ENCODE data around the gene PDE8A. TPM values are rescaled to one million over a fixed set of nuclear protein-coding genes. Genes with fewer than 3 reads are reported as not detected.

The PDE8A gene
- total RNA-seq, 1 donor from 2014 or later = 12.5 TPM

DNA sequence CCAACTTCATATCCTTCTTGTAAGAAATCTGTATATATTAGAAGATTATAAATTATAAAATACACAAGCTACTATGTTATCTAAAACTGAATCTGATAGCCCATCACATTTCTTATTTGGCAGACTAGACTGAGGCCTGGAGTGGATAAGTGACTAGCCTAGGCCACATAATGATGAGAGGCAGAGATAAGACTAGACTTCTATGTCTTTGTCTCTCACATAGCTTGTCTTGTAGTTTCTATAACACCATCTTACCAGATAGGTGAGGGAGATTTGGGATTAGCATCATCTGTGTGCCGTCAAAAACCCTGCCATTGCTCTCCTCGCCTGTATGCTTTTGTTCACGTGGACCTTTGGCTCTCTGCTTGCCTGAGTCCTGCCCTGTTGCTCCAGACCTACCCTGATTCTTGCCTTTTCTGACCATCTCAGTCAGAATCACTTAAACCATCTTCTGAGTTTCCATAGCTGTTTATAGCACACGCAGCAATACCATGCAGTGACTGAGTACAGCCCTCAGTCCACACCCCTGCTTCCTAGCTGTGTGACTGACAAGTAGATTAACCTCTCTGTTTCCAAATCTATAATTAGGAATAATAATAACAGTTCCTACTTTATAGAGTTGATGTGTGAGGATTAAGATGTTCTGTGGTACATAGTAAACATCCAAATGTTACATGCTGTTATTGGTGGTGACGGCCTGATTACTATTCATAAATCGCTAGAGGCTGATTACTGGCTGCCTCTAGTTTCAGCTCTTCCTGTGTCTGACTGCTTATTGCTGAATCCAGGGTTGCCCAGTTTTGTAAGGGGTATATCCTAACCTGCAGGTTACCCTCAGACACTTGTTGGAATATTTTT lies 49.7 kb downstream of the PDE8A start:
- intact Hi-C loops (cut with micrococcal nuclease) = no loop called here

DNA sequence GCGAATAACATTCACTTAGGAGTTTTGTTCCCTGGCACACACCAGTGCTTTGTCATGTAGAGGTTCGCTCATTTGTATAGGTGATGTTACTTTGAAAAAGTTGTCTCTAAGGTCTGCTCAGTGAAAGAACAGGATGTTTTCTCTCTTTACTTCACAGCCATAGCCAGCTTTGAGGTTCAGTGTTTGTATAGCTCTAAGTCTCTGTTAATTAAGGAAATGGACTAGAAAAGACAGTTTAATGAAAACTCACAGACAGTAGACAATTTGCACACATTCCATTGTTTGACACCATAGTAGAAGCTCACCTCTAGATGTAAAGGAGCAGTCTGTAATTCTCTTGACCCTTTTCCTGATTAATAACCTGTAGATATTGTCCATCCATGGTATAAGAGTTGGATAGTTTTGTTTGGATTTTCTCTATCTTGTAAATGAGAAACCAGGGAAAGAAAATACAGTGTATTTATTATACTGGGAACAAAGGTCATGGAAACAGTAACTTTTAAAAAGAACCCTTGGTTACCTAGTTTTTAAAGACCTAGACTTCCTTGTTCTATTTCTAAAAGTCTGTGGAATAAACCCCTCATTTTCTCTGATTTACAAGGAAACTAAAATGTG lies 50.4 kb downstream of the PDE8A start:
- intact Hi-C loops (cut with micrococcal nuclease) = no loop called here

DNA sequence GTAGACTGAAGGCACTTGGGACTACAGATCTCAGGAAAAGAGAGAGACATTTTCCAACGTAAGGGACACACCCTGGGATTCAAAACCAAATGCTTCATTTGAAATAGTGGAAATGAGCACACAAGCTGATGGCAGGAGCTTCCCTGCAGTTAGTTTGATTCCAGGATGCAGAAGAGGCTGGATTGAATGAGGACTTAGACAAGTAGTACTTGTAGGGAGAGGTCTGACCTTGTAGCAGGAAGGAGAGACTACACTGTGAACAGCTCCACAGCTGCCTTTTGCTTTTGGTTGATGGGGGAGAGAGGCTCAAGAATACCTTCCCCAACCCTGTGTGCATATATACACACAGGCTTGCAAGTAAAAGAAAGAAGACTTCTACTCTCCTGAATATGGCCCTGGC lies 51.5 kb downstream of the PDE8A start:
- intact Hi-C loops (cut with micrococcal nuclease) = no loop called here

DNA sequence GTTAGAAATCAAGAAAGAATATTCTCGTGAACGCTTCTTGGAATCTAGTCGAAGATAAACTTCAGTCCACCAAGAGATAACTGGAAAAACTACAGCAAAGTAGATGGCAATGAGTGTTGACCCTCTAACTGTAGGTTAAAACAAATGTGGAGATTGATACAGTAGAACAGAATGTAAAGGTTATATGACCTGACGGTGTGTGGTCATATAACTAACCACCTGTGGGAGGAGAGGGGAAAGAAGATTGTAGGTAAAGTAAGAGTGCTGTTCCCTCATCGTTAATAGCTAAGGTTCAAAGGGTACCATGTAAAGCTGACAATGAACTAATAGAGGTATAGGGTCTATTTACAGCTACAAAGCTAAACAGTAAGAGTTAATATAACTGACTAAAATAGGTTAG lies 52.6 kb downstream of the PDE8A start:
- intact Hi-C loops (cut with micrococcal nuclease) = no loop called here

DNA sequence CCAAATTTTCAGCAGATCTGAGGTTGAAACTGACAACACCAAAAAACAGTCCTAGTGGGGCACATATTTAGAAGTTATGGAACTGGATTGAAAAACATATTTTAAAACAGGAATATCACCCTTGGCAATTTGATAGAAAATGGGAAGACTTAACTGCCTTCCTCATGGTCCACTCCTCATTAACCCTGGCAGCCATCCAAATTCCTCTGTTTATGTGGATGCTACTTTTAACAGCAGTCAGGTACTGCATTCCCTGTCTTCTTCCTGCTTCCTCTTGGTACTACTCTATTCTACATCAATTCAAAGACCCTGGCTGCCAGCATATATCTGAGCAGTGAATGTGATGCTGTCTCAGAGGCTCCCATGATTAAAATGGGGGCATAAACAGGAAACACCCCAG lies 54.3 kb downstream of the PDE8A start:
- intact Hi-C loops (cut with micrococcal nuclease) = no loop called here

DNA sequence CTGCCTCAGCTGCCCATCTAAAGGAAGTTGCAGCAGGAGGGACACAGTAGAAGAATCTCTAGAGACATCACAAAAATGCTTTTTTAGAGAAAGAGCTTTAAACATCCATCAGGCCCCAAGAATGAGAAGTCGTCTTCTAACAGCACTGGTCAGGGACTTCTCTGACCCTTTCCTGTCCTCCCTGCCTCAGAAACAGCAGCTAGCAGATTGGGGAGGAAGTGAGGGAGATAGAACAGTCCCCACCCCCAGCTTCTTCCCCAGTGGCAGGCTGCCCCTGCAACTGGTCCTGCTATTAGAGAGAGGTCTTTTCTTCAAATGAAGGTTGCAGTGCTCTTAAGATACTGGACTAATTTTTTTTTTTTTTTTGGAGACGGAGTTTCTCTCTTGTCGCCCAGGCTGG lies 55.1 kb downstream of the PDE8A start:
- intact Hi-C loops (cut with micrococcal nuclease) = no loop called here

DNA sequence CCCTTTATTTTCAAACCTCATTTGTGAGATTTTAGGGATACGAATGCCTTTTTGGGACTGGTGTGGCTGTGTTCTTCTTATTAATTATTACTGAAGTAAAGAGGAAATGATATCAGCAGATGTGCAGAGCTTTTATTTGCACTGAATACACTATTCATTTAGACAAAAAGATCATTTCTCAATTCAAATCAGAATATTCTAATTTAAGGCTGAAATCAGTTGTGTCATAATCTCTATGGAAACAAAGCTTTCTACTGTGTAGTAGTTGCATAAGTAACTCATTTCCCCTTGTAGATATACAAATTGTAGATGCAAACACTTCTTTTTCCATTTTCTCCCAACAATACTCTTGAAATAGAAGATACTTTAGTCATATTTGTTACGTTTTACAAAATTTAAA lies 56.0 kb downstream of the PDE8A start:
- intact Hi-C loops (cut with micrococcal nuclease) = no loop called here

DNA sequence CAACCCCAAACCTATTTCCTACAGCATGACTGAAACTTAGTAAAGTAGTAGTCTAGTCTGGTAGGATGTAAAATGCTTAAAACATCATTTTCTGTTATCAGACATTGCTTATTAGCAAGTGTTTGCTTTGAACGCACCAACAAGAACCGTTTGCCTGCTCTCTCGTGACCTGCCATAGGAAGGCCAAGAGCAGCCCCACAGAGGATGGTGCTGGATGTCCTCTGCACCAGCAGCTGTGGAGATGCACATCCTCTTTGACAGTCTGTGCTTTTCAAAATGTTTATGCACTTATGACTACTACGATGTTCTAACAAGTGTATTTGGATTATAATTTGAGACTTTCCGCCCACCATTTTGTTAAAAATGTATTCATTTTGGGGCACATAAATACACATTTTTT lies 59.6 kb downstream of the PDE8A start:
- intact Hi-C loops (cut with micrococcal nuclease) = loop anchor here (5.0 kb wide), 1 partner anchor 454 kb away; no protein-coding TSS in a partner anchor

- intact Hi-C loops (cut with micrococcal nuclease) = loop anchor here (5.0 kb wide), 1 partner anchor 457 kb away; no protein-coding TSS in a partner anchor
Observed at GRCh38 chr15:85044251-85044853, 62.7 kb downstream of the PDE8A start.

GRCh38 chr15:85044894-85045293 lies 63.2 kb downstream of the PDE8A start:
- intact Hi-C loops (cut with micrococcal nuclease) = loop anchor here (5.0 kb wide), 1 partner anchor 458 kb away; no protein-coding TSS in a partner anchor

DNA sequence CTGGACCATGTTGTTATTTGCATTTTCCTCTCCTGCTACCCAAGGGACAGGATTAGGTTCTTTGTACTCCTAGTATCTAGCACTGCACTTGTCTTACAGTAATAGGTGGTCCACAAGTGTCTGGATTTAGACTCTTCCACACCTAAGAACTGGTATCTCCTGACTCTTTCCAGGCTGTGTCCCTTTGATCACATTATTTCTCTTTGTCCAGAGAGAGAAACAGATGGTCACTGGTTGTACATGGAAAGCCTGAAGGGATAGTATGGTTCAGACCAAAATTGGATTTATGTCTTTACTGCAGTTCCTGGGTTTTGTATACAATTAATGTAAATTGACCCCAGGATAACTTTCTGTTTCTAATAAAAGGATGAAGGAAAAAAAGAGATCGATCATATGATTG lies 64.0 kb downstream of the PDE8A start:
- intact Hi-C loops (cut with micrococcal nuclease) = no loop called here

- intact Hi-C loops (cut with micrococcal nuclease) = no loop called here
Observed at GRCh38 chr15:85047271-85047948, 65.8 kb downstream of the PDE8A start.

DNA sequence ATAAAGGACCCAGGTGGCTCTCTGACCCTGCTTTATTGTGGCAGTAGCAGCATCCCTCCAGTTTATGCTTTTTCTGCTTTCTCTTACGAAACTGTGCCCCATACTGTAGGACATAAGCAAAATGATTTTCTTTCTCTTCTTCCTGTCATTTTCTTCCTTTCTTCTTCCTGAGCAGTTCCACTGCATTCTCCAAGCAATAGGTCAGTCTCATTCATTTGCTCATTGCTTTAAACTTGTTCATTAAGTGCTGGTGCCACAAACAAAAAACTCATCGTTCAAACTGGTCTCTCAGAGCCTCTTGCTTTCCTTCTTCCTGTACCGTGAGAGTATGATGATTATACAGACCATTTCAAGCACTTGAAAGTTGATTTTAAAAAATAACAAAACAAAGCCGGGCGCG lies 66.8 kb downstream of the PDE8A start:
- intact Hi-C loops (cut with micrococcal nuclease) = no loop called here

- intact Hi-C loops (cut with micrococcal nuclease) = no loop called here
Observed at GRCh38 chr15:85049805-85050204, 68.1 kb downstream of the PDE8A start.

- intact Hi-C loops (cut with micrococcal nuclease) = no loop called here
Observed at GRCh38 chr15:85059734-85060133, 78.1 kb downstream of the PDE8A start.

DNA sequence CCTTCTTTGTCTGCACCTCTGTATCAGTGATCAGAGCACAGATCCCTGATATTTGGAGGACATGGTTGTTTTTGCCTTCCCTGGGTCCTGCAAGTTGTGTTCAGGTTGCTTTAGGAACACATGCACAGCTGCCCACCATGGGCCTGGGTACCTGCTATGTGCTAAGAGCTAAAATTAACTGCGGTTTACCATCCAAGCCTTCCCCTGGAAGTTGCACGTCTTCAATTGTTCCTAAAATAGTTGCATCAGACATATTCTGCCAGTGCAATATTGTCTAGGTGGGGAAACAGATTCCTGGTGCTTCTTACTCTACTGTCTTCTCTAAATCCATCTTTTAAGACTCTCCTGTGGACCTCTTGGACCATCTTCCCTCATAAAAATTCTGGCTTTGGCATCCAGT lies 80.9 kb downstream of the PDE8A start:
- intact Hi-C loops (cut with micrococcal nuclease) = no loop called here

DNA sequence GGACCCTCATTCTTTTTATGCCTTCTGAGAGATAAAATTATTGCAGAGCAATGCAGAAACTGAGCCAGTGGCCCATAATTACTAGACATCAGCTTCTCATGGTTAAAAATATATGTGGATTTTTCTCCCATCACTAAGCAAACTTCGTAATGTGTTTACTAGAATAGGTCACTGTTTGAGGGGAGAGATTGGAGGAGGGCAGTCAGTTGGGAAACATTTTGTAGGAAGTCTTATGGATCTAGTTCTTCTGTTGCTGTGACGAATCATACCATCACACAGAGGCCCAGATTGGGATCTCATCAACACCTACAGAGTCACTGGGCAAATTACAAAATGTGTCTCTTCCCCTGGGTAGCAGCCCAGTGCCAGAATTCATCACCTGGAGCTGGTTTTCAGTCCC lies 81.4 kb downstream of the PDE8A start:
- intact Hi-C loops (cut with micrococcal nuclease) = no loop called here

DNA sequence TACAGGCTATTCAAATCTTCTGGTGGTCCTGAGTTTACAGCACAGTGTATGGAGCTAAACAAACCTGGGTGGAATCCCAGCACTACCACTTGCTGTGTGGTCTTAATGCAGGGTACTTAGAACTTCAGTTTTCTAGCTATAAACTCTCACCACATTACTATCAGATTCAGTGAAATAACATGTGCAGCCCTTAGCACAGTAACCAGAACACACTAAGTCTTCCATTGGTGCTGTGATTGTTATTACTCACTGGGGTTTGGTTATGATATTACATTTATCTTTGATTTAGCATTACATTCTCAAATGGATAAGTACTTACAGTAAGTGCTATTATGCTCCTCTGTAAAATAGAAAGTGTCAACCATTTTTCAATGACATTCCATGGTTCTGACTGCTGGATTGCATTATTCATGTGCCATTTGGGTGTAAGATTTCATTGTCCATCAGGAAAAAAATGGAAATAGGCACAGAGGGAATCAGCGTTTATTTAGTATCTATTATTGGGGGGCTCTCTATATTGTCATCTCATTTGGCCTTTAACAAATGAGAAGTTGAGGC lies 81.9 kb downstream of the PDE8A start:
- intact Hi-C loops (cut with micrococcal nuclease) = no loop called here

- intact Hi-C loops (cut with micrococcal nuclease) = no loop called here
Observed at GRCh38 chr15:85064710-85065109, 83.1 kb downstream of the PDE8A start.

DNA sequence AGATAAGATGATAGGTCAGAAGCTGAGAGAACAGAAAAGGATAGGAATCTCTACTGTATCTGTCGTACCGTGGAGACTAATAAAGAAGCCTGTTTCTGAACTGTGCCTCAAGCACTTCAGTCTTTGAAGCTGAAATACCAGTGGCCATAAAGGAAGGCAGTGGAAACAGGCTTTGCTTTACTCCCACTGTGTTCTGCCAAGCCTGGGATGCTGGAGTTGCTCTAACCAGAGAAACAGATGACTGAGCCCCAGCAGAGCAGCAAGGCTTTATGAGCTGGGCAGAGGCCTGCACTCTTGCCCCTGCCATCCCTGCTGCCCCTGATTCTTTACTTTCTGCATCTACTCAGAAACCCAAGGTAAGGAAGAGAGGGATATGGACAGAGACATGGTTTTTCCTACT lies 89.4 kb downstream of the PDE8A start:
- intact Hi-C loops (cut with micrococcal nuclease) = no loop called here

GRCh38 chr15:85071504-85071903 lies 89.8 kb downstream of the PDE8A start:
- intact Hi-C loops (cut with micrococcal nuclease) = no loop called here

DNA sequence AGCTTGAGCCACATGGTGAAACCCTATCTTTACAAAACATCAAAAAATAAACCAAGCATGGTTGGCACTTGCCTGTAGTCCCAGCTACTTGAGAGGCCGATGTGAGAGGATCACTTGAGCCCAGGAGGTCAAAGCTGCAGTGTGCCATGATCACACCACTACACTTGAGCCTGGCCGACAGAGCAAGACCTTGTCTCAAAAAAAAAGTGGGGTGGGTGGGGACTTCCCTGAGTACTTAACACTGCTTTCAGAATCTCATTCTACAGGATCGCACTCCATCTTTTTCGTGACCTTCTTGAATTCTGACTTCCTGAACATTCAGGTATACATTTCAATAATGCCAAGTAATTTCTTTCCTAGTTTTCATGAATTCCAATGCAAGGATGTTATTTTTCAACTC lies 91.3 kb downstream of the PDE8A start:
- intact Hi-C loops (cut with micrococcal nuclease) = no loop called here

Data from T-helper 2 cell treated with Interferon-gamma antibody and Interleukin-4, amounts not matched to agents 100 ng/mL and 5 ng/mL, for 36 hours (primary cell).